Measurements from ENCODE around the gene TNFRSF1A.

DNA sequence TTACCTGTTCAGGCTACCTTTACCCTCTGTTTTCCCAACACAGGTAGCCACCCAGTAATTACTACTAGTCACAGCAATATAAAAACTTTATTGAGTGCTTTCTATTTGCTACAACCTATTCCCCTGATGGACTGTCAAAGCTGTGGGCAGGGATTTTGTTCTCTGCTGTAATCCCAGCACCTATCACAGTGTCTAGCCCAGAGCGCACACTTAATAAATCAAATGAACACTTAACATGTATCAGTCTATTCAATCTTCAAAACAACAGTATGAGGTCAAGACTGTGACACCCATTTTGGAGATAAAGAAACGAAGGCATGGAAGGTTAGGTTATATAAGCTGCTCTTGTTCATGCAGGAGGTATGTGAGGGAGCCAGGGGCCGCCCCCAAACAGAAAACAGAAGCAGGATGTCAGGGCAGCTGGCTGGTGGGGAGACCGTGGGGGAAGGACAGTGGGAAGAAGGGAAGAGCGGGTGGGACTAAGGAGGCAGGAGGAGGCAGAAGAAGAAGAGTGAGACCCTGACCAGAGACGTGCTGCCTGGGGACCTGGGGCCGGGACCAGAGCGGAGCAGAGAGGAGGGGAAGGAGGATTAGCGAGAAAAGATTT is 1.7 kb downstream of the TNFRSF1A start:
- TF ChIP-seq, protein P1, sequence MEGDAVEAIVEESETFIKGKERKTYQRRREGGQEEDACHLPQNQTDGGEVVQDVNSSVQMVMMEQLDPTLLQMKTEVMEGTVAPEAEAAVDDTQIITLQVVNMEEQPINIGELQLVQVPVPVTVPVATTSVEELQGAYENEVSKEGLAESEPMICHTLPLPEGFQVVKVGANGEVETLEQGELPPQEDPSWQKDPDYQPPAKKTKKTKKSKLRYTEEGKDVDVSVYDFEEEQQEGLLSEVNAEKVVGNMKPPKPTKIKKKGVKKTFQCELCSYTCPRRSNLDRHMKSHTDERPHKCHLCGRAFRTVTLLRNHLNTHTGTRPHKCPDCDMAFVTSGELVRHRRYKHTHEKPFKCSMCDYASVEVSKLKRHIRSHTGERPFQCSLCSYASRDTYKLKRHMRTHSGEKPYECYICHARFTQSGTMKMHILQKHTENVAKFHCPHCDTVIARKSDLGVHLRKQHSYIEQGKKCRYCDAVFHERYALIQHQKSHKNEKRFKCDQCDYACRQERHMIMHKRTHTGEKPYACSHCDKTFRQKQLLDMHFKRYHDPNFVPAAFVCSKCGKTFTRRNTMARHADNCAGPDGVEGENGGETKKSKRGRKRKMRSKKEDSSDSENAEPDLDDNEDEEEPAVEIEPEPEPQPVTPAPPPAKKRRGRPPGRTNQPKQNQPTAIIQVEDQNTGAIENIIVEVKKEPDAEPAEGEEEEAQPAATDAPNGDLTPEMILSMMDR (IDR thresholded peaks at IDR 0.05) = no peak
- TF ChIP-seq POLR2A (IDR thresholded peaks at IDR 0.05) = peak; percentile 48 to 73

Measured in adrenal gland (tissue), 5 donors.